Motor neuron (in vitro differentiated cells): ENCODE measurements around the gene SPPL2B. TPM values are rescaled to one million over a fixed set of nuclear protein-coding genes. Genes with fewer than 3 reads are reported as not detected.

ENCODE experiments used
- ATAC-seq, 8 experiments: fragments of 200-7000 bp; cut with Tn5 transposase; replicated peaks in 6 of 8; 2 replicates each; pipeline ENCODE4 v1.8.0; 2021; ENCODE audit warnings: mild to moderate bottlenecking in 8 of 8, moderate library complexity in 8 of 8
- H3K27ac ChIP-seq, 2 donors: fragments of 250-450 bp; sonication (Bioruptor Pico); 2 replicates each; pipeline ENCODE4 v1.9.0; 2021; ENCODE audit warnings: antibody characterized with exemption in 2 of 2, mild to moderate bottlenecking in 2 of 2, moderate library complexity in 1 of 2
- H3K4me1 ChIP-seq, 2 donors: fragments of 250-450 bp; sonication (Bioruptor Pico); replicated peaks in 1 of 2; 2 replicates each; pipeline ENCODE4 v1.6.1; 2021; ENCODE audit warnings: antibody characterized with exemption in 2 of 2, mild to moderate bottlenecking in 2 of 2, moderate library complexity in 1 of 2
- H3K4me3 ChIP-seq, 5 donors: fragments of 250-450 bp; sonication (Bioruptor Pico); 2 replicates each; pipeline ENCODE4 v1.9.0; 2021; ENCODE audit warnings: antibody characterized with exemption in 5 of 5, mild to moderate bottlenecking in 5 of 5, moderate library complexity in 4 of 5
- WGBS, 10 experiments: fragments of 450-650 bp; shearing (Covaris generic); methylation state at CpG; one replicate each; pipeline ENCODE4 v1.0.0; 2022; 5-methylcytosine and 5-hydroxymethylcytosine counted together
- in situ Hi-C, 9 experiments: fragments of 400-800 bp; cut with MboI; loops; one replicate each; pipeline ENCODE4 v1.15.0; 2021; ENCODE audit warnings: low sequenced_read_pairs in 9 of 9, low pct_unique_long_range_greater_than_20kb in 2 of 9; ENCODE audit not compliant: unreplicated experiment in 9 of 9
- total RNA-seq, 8 experiments: library from RNA; unstranded; fragments of 300-600 nt; gene quantifications; 2 replicates each; pipeline versions ENCODE4 v1.2.3 to v1.2.4, GENCODE V29; 2022

The SPPL2B gene
- total RNA-seq, 8 experiments from 2014 or later, result 22.2 to 77.9 (median 36.5) TPM

DNA sequence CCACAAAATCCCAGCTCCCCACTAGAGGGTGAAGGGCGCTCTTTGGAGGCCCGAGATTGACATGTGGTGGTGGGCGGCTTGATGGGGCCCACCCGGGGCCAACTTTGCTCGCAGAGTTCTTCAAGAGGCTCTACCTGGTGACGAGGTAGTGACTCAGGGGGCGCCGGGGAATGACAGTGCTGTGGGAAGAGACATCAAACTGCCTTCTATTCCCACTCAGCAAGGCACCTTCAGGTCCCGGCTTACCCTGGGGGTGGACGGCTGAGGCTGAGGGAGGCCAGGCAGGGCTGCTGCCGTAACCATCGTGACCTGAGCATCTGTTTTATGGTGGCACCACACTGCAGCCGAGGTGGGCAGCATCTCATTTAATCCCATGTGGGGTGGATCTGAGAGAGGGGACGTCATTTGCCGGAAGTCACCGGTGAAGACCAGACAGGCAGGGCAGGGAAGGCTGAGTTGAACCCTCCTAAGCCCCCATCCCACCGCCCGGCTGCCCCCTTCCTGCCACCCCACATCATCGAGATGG, 22.1 kb upstream of the SPPL2B start:
- in situ Hi-C loops, result no loop called here
- ATAC-seq, result no peak
- no peak overlapping the region for H3K4me3 ChIP-seq

DNA sequence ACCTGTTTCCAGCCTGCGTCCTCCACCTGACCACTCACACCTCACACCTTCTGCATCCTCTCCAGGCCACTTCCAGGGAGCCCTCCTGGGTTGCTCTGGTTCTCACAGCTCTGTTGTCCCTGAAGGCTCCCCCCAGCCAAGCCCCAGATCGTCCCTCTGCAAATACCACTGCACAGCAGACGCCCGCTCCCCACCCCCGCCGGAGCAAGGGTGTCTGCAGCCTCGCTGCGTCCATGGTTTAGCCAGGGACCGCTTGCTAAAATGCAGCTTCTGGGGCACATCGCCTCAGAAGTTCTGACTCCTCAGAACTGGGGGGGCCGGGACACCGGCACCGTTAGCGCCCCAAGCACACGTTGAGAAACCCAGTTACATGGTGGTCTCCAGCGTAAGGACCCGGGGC, 21.5 kb upstream of the SPPL2B start:
- in situ Hi-C loops, result no loop called here
- Histone ChIP-seq H3K4me1 (peaks cover 9 to 16% of the 10 kb centered on the region in 2 donors), H3K4me3 (no peak overlapping the region), H3K27ac (no peak overlapping the region)
- no peak for ATAC-seq
- WGBS, 10 experiments, result 40 to 71% (median 64%) methylated on average over 1 to 12 of the region's 17 CpGs; no CpG with 5 or more reads in 7 of the 10 experiments

More for the DNA sequence above, 22.1 kb upstream of the SPPL2B start:
- peaks cover 9 to 16% of the 10 kb centered on the region in 2 donors for H3K4me1 ChIP-seq
- WGBS, 10 experiments, result 61 to 80% (median 75%) methylated on average over 1 to 7 of the region's 19 CpGs; no CpG with 5 or more reads in 5 of the 10 experiments
- no peak overlapping the region for H3K27ac ChIP-seq

DNA sequence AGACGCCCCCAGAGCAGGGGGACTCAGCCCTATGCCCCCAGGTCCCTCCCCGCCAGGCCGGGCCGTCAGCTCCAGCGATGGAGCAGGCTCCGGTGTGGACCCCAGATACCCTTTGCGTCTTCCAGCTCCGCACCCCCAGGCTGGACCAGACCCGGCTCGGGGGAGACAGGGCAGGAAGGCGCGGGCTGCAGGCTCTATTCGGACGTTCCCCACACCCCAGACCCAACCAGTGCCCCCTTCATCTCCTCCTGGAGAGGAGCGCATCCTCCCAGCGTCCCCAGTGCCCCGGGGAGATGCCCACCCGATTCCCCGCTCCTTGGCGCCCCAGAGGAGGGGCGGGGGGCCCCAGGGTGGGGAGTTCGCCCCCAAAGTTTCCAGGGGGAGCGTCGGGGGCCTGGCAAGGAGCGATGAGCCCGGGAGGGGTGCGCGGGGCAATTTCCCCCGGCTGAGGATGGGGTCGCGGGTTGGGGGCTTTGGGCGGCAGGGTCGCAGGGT, 20.9 kb upstream of the SPPL2B start:
- in situ Hi-C loops, result no loop called here
- peak in 1 of 8 experiments; percentile 3 for ATAC-seq
- Histone ChIP-seq H3K4me1 (peaks cover 6 to 13% of the 10 kb centered on the region in 2 donors), H3K4me3 (peak overlapping the region; percentile 9 to 29 (median 22)), H3K27ac (no peak overlapping the region)
- WGBS, 10 experiments, result no CpG with 5 or more reads among the region's 33 CpGs

GRCh38 chr19:2308114-2308556, 20.3 kb upstream of the SPPL2B start, which contains the start of gene LINGO3:
TSS of gene LINGO3 (minus strand) at chr19:2308154. CDS start at chr19:2291776, 16,378 bp downstream.
- in situ Hi-C loops, result no loop called here
- H3K27ac ChIP-seq, result no peak within 1 kb of the TSS
- peak within 1 kb of the TSS; percentile 20 to 29 (median 23) for H3K4me3 ChIP-seq
- 6 to 40% methylated on average over 2 to 7 of the region's 63 CpGs; no CpG with 5 or more reads in 8 of the 10 experiments for WGBS, 10 experiments
- H3K4me1 ChIP-seq, result peaks cover under 1 to 7% of the 10 kb centered on the region in 2 donors
- ATAC-seq, result peak in 7 of 8 experiments; percentile 22 to 69 (median 49)

DNA sequence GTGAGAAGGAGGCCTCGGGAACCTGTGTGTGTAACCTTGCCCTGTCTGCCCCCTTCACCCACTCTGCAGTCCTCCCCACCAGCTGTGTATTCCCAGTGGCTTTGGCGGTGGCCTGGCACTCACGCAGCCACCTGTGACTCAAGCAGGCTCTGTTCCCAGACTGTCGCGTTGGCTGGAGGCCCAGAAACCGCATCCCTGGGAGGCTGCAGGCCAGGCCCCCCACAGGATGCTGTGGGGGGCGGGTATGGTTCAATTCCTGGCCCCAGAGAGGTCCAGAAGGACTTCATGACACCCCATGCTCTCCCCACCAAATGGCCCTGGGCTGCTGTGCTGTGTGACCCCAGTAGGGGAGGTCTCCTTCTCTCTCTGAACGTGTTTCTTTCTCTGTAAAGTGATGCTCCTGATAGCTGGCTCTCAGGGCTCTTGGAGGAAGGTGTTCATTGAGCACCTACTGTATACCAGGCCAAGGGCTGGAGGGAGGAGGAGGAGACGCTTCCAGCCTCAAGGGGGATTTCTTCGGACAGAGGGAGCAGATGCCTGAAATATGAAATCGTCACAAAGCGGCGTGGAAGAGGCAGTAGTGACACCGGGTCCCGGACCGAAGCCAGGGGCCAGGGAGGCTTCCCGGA, 18.6 kb upstream of the SPPL2B start:
- in situ Hi-C loops, result no loop called here

DNA sequence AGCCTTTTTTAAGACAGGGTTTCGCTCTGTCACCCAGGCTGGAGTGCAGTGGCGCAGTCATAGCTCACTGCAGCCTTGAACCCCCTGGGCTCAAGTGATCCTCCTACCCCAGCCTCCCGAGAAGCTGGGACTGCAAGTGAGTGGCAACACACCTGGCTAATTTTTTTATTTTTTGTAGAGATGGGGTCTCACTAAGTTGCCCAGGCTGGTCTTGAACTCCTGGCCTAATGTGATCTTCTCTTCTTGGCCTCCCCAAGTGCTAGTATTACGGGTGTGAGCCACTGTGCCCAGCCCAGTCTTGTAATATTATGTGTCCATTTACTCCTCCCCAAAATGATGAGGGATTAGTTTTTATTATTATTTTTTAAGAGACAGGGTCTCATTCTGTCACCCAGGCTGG, 17.4 kb upstream of the SPPL2B start:
- in situ Hi-C loops, result no loop called here
- H3K4me3 ChIP-seq, result no peak overlapping the region
- whole genome bisulfite sequencing, 10 experiments, result 20 to 100% (median 75%) methylated on average over 1 to 2 of the region's 4 CpGs; no CpG with 5 or more reads in 4 of the 10 experiments
- ATAC-seq, result no peak
- H3K27ac ChIP-seq, result no peak overlapping the region
- peaks cover under 1 to 7% of the 10 kb centered on the region in 2 donors for H3K4me1 ChIP-seq

More for the DNA sequence above, 18.6 kb upstream of the SPPL2B start:
- Histone ChIP-seq H3K4me3 (no peak overlapping the region), H3K27ac (no peak overlapping the region), H3K4me1 (peaks cover 0 to 7% of the 10 kb centered on the region in 2 donors)
- peak in 3 of 8 experiments; percentile 17 to 72 (median 60) for ATAC-seq
- 17 to 100% (median 58%) methylated on average over 1 to 8 of the region's 17 CpGs; no CpG with 5 or more reads in 2 of the 10 experiments for WGBS, 10 experiments

DNA sequence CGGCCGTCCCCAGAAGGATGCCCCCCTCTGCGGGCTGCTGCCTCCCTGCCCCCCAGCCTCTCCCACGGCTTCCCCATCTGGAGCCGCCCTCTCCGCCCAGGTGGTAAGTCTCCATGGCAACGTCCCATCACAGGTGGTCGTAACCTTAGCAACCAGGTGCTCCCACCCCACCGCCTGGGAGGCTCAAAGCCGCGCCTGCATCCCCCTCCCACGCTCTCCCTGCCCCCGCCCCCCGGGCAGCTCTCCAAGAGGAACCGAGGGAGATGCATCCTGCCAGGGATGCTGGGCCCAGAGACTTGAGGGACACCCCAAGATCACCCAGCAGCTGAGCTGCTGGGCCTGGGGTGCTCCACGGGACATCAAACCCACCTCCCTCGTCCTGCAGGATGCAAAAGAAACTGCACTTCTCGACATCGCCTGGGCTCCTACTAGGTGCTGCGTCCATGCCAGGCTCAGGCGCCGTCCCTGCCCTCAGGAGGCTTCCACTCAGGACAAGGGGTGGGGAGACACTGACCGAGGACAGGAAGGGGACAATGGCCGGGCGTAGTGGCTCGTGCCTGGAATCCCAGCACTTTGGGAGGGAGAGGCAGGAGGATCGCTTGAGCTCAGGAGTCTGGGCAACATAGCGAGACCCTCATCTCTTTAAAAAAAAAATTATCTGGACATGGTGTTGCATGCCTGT, 15.5 kb upstream of the SPPL2B start:
- 20 to 100% (median 89%) methylated on average over 1 to 4 of the region's 28 CpGs; no CpG with 5 or more reads in 4 of the 10 experiments for WGBS, 10 experiments
- no peak for ATAC-seq
- H3K27ac ChIP-seq, result no peak overlapping the region
- in situ Hi-C loops, result no loop called here
- no peak overlapping the region for H3K4me3 ChIP-seq
- H3K4me1 ChIP-seq, result peaks cover 5 to 6% of the 10 kb centered on the region in 2 donors

GRCh38 chr19:2315121-2315817, 13.2 kb upstream of the SPPL2B start:
- in situ Hi-C loops, result no loop called here
- WGBS, 10 experiments, result 79 to 100% (median 84%) methylated on average over 1 to 6 of the region's 7 CpGs; no CpG with 5 or more reads in 2 of the 10 experiments
- Histone ChIP-seq H3K4me1 (peaks cover 6% of the 10 kb centered on the region in 2 donors), H3K27ac (no peak overlapping the region), H3K4me3 (no peak overlapping the region)
- no peak for ATAC-seq

- H3K4me1 ChIP-seq, result peaks cover 6% of the 10 kb centered on the region in 2 donors
- in situ Hi-C loops, result no loop called here
- no peak overlapping the region for H3K27ac ChIP-seq
- WGBS, 10 experiments, result 4 to 86% (median 16%) methylated on average over 1 to 9 of the region's 22 CpGs; no CpG with 5 or more reads in 6 of the 10 experiments
- H3K4me3 ChIP-seq, result no peak overlapping the region
- peak; percentile 33 to 92 (median 72) for ATAC-seq
Measured at GRCh38 chr19:2315818-2316353, 12.6 kb upstream of the SPPL2B start.

DNA sequence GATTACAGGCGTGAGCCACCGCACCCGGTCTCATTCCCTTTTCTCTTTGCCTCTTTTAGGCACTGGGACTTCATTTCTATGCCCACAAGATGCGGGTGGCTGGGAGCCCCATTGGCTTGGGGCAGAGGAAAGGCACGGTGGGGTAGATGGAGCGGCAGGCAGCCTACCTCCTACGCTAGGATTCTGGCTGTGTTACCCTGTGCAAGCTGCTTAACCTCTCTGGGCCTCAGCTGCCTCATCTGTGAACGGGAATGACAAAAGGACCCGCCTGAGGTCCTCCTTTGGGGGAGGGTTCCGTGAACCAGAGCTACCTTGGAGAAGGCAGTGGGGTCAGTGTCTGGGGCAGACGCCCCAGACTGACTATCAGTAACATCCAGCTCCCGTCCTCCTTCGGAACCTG, 11.2 kb upstream of the SPPL2B start:
- Histone ChIP-seq H3K4me1 (peaks cover 6% of the 10 kb centered on the region in 2 donors), H3K4me3 (no peak overlapping the region), H3K27ac (no peak overlapping the region)
- ATAC-seq, result no peak
- 78 to 90% (median 80%) methylated on average over 1 to 8 of the region's 13 CpGs; no CpG with 5 or more reads in 5 of the 10 experiments for WGBS, 10 experiments
- in situ Hi-C loops, result no loop called here

DNA sequence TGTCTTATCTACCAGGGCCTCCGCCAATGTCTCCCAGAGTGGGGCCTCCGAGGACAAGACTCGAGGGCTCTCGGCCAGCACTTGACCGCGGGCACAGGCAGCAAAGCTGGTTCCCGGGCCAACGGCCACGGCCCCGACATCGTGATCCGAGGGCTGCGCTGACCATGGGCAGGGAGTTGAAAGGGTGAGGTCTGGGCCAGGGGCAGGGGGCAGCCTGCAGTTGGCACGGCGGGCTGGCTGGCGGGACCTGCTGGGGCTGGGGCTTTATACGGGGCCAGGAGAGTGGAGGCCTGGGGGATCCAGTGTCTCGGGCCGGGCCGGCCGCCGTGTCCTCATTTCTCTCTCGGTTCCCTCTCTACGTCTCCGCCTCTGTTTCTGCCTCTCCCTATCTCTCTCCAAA, 10.7 kb upstream of the SPPL2B start:
- no peak overlapping the region for H3K4me3 ChIP-seq
- WGBS, 10 experiments, result 20 to 100% (median 60%) methylated on average over 1 to 3 of the region's 25 CpGs; no CpG with 5 or more reads in 7 of the 10 experiments
- peaks cover 6% of the 10 kb centered on the region in 2 donors for H3K4me1 ChIP-seq
- no peak for ATAC-seq
- in situ Hi-C loops, result no loop called here
- H3K27ac ChIP-seq, result peak overlapping the region in 1 of 2 donors; percentile 48

- in situ Hi-C loops, result no loop called here
- Histone ChIP-seq H3K4me3 (no peak overlapping the region), H3K4me1 (peaks cover 6% of the 10 kb centered on the region in 2 donors), H3K27ac (no peak overlapping the region)
- 57 to 100% (median 90%) methylated on average over 1 to 2 of the region's 6 CpGs; no CpG with 5 or more reads in 5 of the 10 experiments for WGBS, 10 experiments
- ATAC-seq, result no peak
Measured at GRCh38 chr19:2318923-2319322, 9.6 kb upstream of the SPPL2B start.
